ENCODE results near the gene ATXN1. TPM values are rescaled to one million over a fixed set of nuclear protein-coding genes. Genes with fewer than 3 reads are reported as not detected.

ATXN1 gene
- total and polyA plus RNA-seq, 2 of the 8 experiments (the other 6 are each of a cell fraction or from before 2014, with no cell fraction given) = 1.6 to 4.0 TPM

DNA sequence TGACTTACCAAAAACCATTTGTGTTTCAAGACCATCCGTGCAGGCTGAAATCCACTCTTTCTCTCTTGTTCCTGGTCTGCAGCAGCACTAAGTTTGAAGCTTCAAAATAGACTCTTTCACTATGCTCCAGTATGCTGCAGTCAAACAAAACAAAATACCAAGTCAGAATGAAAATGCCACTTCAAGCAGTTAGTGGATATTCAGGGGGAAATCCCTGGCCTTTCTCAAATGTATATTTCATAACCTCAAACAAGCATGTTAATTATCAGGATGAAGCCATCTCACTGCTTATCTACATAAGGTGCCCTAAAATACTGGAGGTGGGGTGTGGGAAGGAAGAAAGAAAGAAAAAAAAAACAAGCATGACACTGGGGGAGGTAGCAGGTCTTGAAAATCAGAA is 103.5 kb downstream of the ATXN1 start (continued):
- no peak for TF ChIP-seq RXRA (IDR thresholded peaks at IDR 0.05; ENCODE audit: insufficient read depth, low read depth, low read length)
- TF ChIP-seq SP4 (IDR thresholded peaks at IDR 0.05; ENCODE audit: low read length) = no peak
- TF ChIP-seq TEAD4 (IDR thresholded peaks at IDR 0.05; ENCODE audit: low read depth, low read length) = no peak
